T-helper 1 cell (primary cell): Measurements from ENCODE around the gene FAU.

Experiments used
- DNase-seq, 5 donors: peaks; one replicate each; pipeline ENCODE4 v3.0.0-alpha.2; 2012 to 2020

The FAU gene

GRCh38 chr11:65072631-65072966, 49.3 kb downstream of the FAU start:
- no peak for DNase-seq

GRCh38 chr11:65071907-65072630, 49.9 kb downstream of the FAU start:
- DNase-seq = no peak
